Fibroblast of the aortic adventitia (primary cell): Measurements from ENCODE around the gene OXCT1. TPM values are rescaled to one million over a fixed set of nuclear protein-coding genes. Genes with fewer than 3 reads are reported as not detected.

Source experiments
- DNase-seq: peaks from one replicate; pipeline ENCODE4 v3.0.0-alpha.2; 2010; ENCODE audit warnings: low read depth
- H3K4me3 ChIP-seq: 2 replicates; pipeline ENCODE4 v1.5.1; 2011; ENCODE audit warnings: low read depth, mild to moderate bottlenecking, control low read depth, low read length, moderate library complexity
- total RNA-seq: library from RNA; depleted of rRNA; stranded (reverse); fragments of >200 nt; gene quantifications from 2 replicates; pipeline ENCODE4 v1.2.3, GENCODE V29; 2012; ENCODE audit warnings: low replicate concordance
- TF ChIP-seq, protein P1 (sequence below): IDR thresholded peaks from 2 replicates; pipeline ENCODE4 v1.5.1; 2011; ENCODE audit warnings: mild to moderate bottlenecking, low read length, control low read depth, inconsistent platforms; ENCODE audit not compliant: insufficient read depth

The OXCT1 gene
- total RNA-seq, 1 donor: 36.4 TPM

DNA sequence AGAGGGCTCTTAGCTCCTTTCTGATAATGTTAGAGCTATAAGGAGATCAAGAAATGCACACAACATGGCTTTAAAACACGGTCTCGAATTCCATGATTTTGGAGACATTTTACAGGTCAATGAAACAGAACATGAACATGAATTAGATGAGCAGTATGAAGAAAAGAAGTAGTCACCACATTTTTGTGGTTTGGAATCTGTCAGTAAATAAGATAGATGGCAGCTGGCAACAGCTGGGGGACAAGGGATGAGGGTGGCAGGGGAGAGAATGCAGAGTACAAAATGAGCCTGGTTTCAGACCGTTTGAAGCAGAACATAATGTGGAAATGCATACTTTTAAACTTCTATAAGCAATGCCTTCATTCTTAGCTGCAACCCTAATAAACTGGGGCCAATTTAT lies 107.1 kb downstream of the OXCT1 start:
- DNase-seq: peak; percentile 75
- no peak overlapping the region for H3K4me3 ChIP-seq
- TF ChIP-seq, protein P1, sequence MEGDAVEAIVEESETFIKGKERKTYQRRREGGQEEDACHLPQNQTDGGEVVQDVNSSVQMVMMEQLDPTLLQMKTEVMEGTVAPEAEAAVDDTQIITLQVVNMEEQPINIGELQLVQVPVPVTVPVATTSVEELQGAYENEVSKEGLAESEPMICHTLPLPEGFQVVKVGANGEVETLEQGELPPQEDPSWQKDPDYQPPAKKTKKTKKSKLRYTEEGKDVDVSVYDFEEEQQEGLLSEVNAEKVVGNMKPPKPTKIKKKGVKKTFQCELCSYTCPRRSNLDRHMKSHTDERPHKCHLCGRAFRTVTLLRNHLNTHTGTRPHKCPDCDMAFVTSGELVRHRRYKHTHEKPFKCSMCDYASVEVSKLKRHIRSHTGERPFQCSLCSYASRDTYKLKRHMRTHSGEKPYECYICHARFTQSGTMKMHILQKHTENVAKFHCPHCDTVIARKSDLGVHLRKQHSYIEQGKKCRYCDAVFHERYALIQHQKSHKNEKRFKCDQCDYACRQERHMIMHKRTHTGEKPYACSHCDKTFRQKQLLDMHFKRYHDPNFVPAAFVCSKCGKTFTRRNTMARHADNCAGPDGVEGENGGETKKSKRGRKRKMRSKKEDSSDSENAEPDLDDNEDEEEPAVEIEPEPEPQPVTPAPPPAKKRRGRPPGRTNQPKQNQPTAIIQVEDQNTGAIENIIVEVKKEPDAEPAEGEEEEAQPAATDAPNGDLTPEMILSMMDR: no peak

DNA sequence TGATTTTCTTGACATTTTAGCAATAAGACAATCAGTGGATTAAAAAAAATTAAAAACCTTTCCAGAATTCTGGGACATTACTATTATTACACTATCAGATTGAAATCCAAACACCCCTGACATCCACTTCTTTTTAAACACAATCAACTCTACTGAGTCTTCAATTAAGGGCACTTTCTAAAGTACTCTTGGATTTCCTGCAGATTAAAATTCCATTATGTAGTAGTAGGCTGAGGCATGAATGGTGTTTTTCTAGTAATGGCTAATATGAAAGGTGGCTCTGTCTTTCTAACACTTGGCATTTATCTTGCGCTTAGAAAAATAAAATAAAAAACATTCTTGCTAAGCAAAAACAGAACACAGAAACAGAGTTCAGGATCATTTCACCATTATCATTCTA lies 107.8 kb downstream of the OXCT1 start:
- H3K4me3 ChIP-seq: no peak overlapping the region
- TF ChIP-seq, protein P1: no peak
- DNase-seq: no peak

DNA sequence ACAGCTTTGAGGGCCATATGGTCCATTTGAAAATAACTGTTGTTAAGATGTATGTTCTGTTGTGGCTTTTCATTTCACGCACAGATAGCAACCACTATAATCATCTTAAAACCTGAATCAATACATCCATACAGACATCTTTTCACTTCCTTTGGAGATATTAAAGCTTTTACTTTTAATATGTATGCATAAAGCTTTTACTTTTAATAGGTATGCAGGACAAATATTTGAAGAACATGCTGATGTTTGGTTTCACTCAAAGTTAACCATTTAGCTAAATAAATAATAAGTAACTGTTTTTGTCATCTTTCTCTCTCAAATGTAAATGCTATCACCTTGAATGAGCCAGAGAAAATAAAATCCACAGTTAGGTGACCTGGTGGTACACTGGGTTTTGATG lies 108.6 kb downstream of the OXCT1 start:
- DNase-seq: no peak
- no peak overlapping the region for H3K4me3 ChIP-seq
- TF ChIP-seq, protein P1: no peak

DNA sequence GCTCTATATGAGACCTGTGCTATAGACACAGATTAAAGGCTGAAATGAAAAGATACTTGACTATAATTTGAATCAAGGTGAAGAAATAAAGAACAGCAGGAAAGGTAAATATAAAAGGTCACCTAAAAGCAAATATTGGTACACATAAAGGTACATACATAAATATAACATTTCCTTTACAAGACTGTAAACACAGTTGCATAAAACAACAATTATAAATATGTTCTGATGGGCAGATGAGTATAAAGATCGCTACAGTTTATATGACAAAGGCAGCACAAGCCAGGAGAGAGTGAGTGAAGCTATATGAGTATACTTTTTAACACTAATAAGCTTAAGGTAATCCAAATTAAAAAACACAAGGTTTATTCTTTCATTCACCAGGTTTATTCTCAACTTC lies 114.5 kb downstream of the OXCT1 start:
- no peak overlapping the region for H3K4me3 ChIP-seq
- no peak for DNase-seq
- TF ChIP-seq, protein P1: no peak

- TF ChIP-seq, protein P1: peak; percentile 26
- DNase-seq: no peak
- no peak overlapping the region for H3K4me3 ChIP-seq
These were observed 115.4 kb downstream of the OXCT1 start for GRCh38 chr5:41754857-41755256.

- TF ChIP-seq, protein P1: no peak
These were observed 118.4 kb downstream of the OXCT1 start for GRCh38 chr5:41751867-41752266.

DNA sequence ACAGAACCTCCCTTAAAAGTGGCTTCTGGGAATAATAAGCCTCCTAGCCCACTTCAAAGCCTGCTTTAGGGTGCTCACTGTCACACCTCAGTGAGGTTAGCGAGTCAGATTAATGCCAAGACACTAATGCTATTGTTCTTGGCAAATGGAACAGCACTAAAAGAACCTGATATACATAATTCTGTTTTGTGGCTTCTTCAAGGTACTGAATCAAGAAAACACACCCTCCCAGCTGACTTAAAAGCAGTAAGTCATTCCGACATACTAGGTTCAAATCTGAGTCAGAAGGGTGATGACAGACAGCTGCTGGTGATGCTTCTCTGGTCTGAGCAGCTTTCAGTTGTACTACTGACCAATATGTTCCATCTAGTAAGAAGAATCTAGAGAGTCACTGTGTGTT lies 121.6 kb downstream of the OXCT1 start:
- no peak for DNase-seq
- TF ChIP-seq, protein P1: no peak
- H3K4me3 ChIP-seq: no peak overlapping the region

More at GRCh38 chr5:41751867-41752266, 118.4 kb downstream of the OXCT1 start:
- no peak for DNase-seq
- H3K4me3 ChIP-seq: no peak overlapping the region
